Endothelial cell of umbilical vein (primary cell): ENCODE measurements around the gene MTERF4. TPM values are rescaled to one million over a fixed set of nuclear protein-coding genes. Genes with fewer than 3 reads are reported as not detected.

Experiments used
- BruUV-seq: library from RNA; stranded (reverse); fragments of 400-500 nt; replicated peaks from 2 replicates; lab custom pipeline; 2021; lab: Mats Ljungman, UMichigan
- CTCF ChIA-PET: fragments of 300-600, 350-600 bp; sonication (Branson Sonifier 250); formaldehyde crosslinking; loops from one replicate; lab custom pipeline; 2021; ENCODE audit warnings: antibody characterized with exemption, inconsistent platforms; lab: Charles Lee
- POLR2A ChIA-PET: fragments of 300-600, 350-600 bp; sonication (Branson Sonifier 250); formaldehyde crosslinking; loops from one replicate; lab custom pipeline; 2021; ENCODE audit warnings: antibody characterized with exemption, inconsistent platforms; lab: Charles Lee
- DNase-seq: peaks from one replicate; pipeline ENCODE4 v3.0.0-alpha.2; 2011; ENCODE audit warnings: low read depth, low spot score
- FAIRE-seq: peaks from 2 replicates; lab custom pipeline; 2011; peaks lifted over from hg19 to GRCh38; lab: Jason Lieb, UNC
- H2AFZ ChIP-seq: 2 replicates; pipeline ENCODE4 v1.6.0; 2012; ENCODE audit warnings: low read depth, low read length, control low read depth, inconsistent platforms
- H3K27ac ChIP-seq: 2 replicates; pipeline ENCODE4 v1.5.1; 2011; ENCODE audit warnings: low read depth, mild to moderate bottlenecking, control low read depth, low read length, moderate library complexity; ENCODE audit not compliant: insufficient read depth
- H3K27me3 ChIP-seq, 2 experiments: 2 replicates each; pipeline versions ENCODE4 v1.6.0 to v1.6.1; 2011; ENCODE audit warnings: low read length in 2 of 2, mixed read lengths in 1 of 2; ENCODE audit not compliant: control insufficient read depth in 2 of 2, insufficient read depth in 2 of 2
- H3K36me3 ChIP-seq, 2 experiments: 2 replicates in 1 of 2; 3 replicates in 1 of 2; pipeline ENCODE4 v1.5.1; 2011; ENCODE audit warnings: low read length in 2 of 2, mild to moderate bottlenecking in 1 of 2, moderate library complexity in 1 of 2; ENCODE audit not compliant: control insufficient read depth in 2 of 2, insufficient read depth in 2 of 2; ENCODE audit errors: extremely low read depth in 1 of 2
- H3K4me1 ChIP-seq: 3 replicates; pipeline ENCODE4 v1.5.1; 2011; ENCODE audit warnings: mild to moderate bottlenecking, low read length; ENCODE audit not compliant: control insufficient read depth, insufficient read depth; ENCODE audit errors: extremely low read depth
- H3K4me2 ChIP-seq: 2 replicates; pipeline ENCODE4 v1.6.1; 2011; ENCODE audit warnings: low read length, control low read depth, mixed read lengths; ENCODE audit not compliant: insufficient read depth
- H3K4me3 ChIP-seq, 3 experiments: fragments of 200-600 bp in 1 of 3; sonication (generic), shearing (Covaris generic) in 1 of 3; replicated peaks in 1 of 3; 2 replicates each; pipeline ENCODE4 v1.5.1; 2011 to 2016; ENCODE audit warnings: control low read depth in 3 of 3, low read length in 3 of 3, mild to moderate bottlenecking in 2 of 3, inconsistent platforms in 1 of 3, low read depth in 1 of 3, moderate library complexity in 1 of 3; ENCODE audit not compliant: insufficient read depth in 1 of 3
- H3K79me2 ChIP-seq: 2 replicates; pipeline ENCODE4 v1.6.0; 2012; ENCODE audit warnings: low read length, inconsistent platforms; ENCODE audit not compliant: control insufficient read depth, insufficient read depth
- H3K9ac ChIP-seq: replicated peaks from 2 replicates; pipeline ENCODE3; 2011; ENCODE audit warnings: low read length, control low read depth; ENCODE audit not compliant: insufficient read depth; ENCODE audit errors: extremely low read depth
- H3K9me1 ChIP-seq: replicated peaks from 3 replicates; pipeline ENCODE4 v1.6.0; 2011; ENCODE audit warnings: mild to moderate bottlenecking, low read length; ENCODE audit not compliant: control insufficient read depth, insufficient read depth; ENCODE audit errors: extremely low read depth
- H3K9me3 ChIP-seq: replicated peaks from 2 replicates; pipeline ENCODE4 v1.5.1; 2012; ENCODE audit warnings: low read length, inconsistent platforms; ENCODE audit not compliant: control insufficient read depth, insufficient read depth
- H4K20me1 ChIP-seq: replicated peaks from 2 replicates; pipeline ENCODE3; 2011; ENCODE audit warnings: mild to moderate bottlenecking, low read length; ENCODE audit not compliant: control insufficient read depth, insufficient read depth; ENCODE audit errors: extremely low read depth
- CTCF ChIP-seq, 2 donors: IDR thresholded peaks; 1 replicate in 1 of 2; 2 replicates in 1 of 2; pipeline ENCODE4 v1.5.1; 2011; ENCODE audit warnings: low read length in 2 of 2, mild to moderate bottlenecking in 2 of 2, moderate library complexity in 2 of 2, control low read depth in 1 of 2, inconsistent platforms in 1 of 2, low read depth in 1 of 2; ENCODE audit not compliant: insufficient read depth in 1 of 2; ENCODE audit errors: extremely low read depth in 1 of 2
- EZH2 ChIP-seq: IDR thresholded peaks from 2 replicates; pipeline ENCODE4 v1.6.1; 2012; ENCODE audit warnings: borderline replicate concordance, low read depth, mild to moderate bottlenecking, moderate library complexity, low read length, inconsistent platforms; ENCODE audit not compliant: severe bottlenecking
- FOS ChIP-seq: IDR thresholded peaks from 2 replicates; pipeline ENCODE4 v1.6.1; 2011; ENCODE audit warnings: mild to moderate bottlenecking, low read length, moderate library complexity, borderline replicate concordance; ENCODE audit not compliant: insufficient read depth
- GATA2 ChIP-seq: IDR thresholded peaks from 2 replicates; pipeline ENCODE4 v1.7.0; 2011; ENCODE audit warnings: low read depth, mild to moderate bottlenecking, moderate library complexity, mixed read lengths, low read length; ENCODE audit not compliant: insufficient read length, insufficient read depth
- JUN ChIP-seq: IDR thresholded peaks from 2 replicates; pipeline ENCODE4 v1.6.1; 2011; ENCODE audit warnings: borderline replicate concordance, low read depth; ENCODE audit not compliant: insufficient read length, insufficient read depth
- MYC ChIP-seq: IDR thresholded peaks from one replicate; pipeline ENCODE4 v1.6.1; 2011; ENCODE audit warnings: mild to moderate bottlenecking, low read depth, low read length
- POLR2A ChIP-seq: IDR thresholded peaks from 2 replicates; pipeline ENCODE4 v1.6.1; 2012; ENCODE audit warnings: low read depth, mild to moderate bottlenecking, control low read depth, low read length
- POLR2AphosphoS5 ChIP-seq: IDR thresholded peaks from 2 replicates; pipeline ENCODE4 v1.6.1; 2012; ENCODE audit warnings: low read depth, mild to moderate bottlenecking, control low read depth, low read length, moderate library complexity; ENCODE audit not compliant: insufficient read depth
- dilution Hi-C: fragments of 300-500 bp; cut with MboI; formaldehyde crosslinking; loops from one replicate; pipeline ENCODE4 v1.15.0; 2019; ENCODE audit warnings: low sequenced_read_pairs; ENCODE audit not compliant: extremely low pct_ligation_motif_present
- intact Hi-C: fragments of 100-400 bp; cut with micrococcal nuclease; formaldehyde crosslinking; loops from one replicate; pipeline ENCODE4 v1.10.0; 2022
- polyA plus RNA-seq, 4 experiments: library from polyadenylated mRNA; depleted of rRNA in 3 of 4; stranded (reverse) in 3 of 4; unstranded in 1 of 4; fragments of >200 nt; gene quantifications; 2 replicates each; pipeline versions ENCODE4 v1.2.1 to v1.2.3, GENCODE V29; 2011 to 2012; ENCODE audit warnings: missing spikeins in 1 of 4
- total RNA-seq: library from RNA; stranded (reverse); gene quantifications from 2 replicates; pipeline ENCODE4 v1.2.3, GENCODE V29; 2021
- TF ChIP-seq, protein P1 (sequence below): IDR thresholded peaks from 2 replicates; pipeline ENCODE4 v1.6.1; 2011; ENCODE audit not compliant: insufficient read depth, insufficient read length

Gene MTERF4
- total and polyA plus RNA-seq, 2 donors (not counting 3 experiments of a cell fraction or from before 2014, with no cell fraction given), result 14.7 to 27.3 TPM

DNA sequence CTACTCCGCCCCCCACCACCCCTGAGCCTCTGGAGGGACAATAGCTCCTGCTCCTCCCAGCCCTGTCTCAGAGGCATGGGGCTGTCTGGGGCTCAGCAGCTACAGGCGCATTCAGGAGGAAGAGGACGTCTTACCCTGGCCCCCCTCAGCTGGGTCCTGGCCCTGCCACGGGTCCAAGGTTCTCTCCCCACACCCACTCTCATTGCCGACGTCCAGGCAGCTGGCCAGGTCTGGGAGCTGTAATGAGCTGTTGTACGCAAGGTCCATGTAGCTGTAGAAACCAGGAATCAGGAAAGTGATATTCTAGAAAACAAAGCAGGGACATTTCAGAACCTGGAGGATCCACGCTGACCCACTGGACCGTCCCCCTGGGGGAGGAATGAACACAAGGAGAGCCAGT lies 33.6 kb upstream of the MTERF4 start:
- Histone ChIP-seq H3K79me2 (no peaks in the 10 kb centered on the region), H3K4me3 (no peak overlapping the region), H3K9me1 (no peaks in the 10 kb centered on the region), H3K9me3 (no peaks in the 10 kb centered on the region), H2AFZ (no peak overlapping the region), H4K20me1 (no peaks in the 10 kb centered on the region), H3K4me2 (no peak overlapping the region), H3K9ac (no peak overlapping the region), H3K27me3 (no peaks in the 10 kb centered on the region), H3K27ac (no peak overlapping the region), H3K4me1 (no peaks in the 10 kb centered on the region), H3K36me3 (peaks cover 0 to 3% of the 10 kb centered on the region in 2 experiments)
- FAIRE-seq, result no peak
- DNase-seq, result no peak
- TF ChIP-seq, protein P1, sequence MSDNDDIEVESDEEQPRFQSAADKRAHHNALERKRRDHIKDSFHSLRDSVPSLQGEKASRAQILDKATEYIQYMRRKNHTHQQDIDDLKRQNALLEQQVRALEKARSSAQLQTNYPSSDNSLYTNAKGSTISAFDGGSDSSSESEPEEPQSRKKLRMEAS, result no peak
- TF ChIP-seq POLR2A (no peak), GATA2 (no peak), EZH2 (no peak), FOS (no peak), MYC (no peak), CTCF (IDR thresholded peaks at IDR 0.05; ENCODE audit: extremely low read depth in 1 of 2, insufficient read depth in 1 of 2, low read depth in 1 of 2, low read length in 2 of 2) (no peak), JUN (no peak), POLR2AphosphoS5 (no peak)
- dilution Hi-C loops (no loop called here), intact Hi-C loops (no loop called here)
- BruUV-seq, result no TSS peak
- CTCF ChIA-PET, result interaction anchor here (1.5 kb wide), 1 partner anchor 152 kb away, joined by 3 read pairs; no protein-coding TSS in a partner anchor
- POLR2A ChIA-PET, result no interaction called here
